IPS-18c (cell line): ENCODE results near the gene DERA.
"Not testable (repeated sequence)": the region's sequence is repeated elsewhere in the genome, so short reads cannot be mapped to it uniquely, and the experiment has no call there.

Source experiments
- H3K4me3 ChIP-seq: 2 replicates; pipeline ENCODE4 v1.7.0; 2013; ENCODE audit warnings: low read depth, mild to moderate bottlenecking, low read length, moderate library complexity; ENCODE audit not compliant: insufficient read depth
- H3K9me3 ChIP-seq: one replicate; pipeline ENCODE4 v1.6.1; 2013; ENCODE audit warnings: mild to moderate bottlenecking, low read length, moderate library complexity; ENCODE audit not compliant: control insufficient read depth, insufficient read depth

The DERA gene

GRCh38 chr12:15939111-15939510, 28.0 kb downstream of the DERA start:
- H3K4me3 ChIP-seq, result no peak overlapping the region

DNA sequence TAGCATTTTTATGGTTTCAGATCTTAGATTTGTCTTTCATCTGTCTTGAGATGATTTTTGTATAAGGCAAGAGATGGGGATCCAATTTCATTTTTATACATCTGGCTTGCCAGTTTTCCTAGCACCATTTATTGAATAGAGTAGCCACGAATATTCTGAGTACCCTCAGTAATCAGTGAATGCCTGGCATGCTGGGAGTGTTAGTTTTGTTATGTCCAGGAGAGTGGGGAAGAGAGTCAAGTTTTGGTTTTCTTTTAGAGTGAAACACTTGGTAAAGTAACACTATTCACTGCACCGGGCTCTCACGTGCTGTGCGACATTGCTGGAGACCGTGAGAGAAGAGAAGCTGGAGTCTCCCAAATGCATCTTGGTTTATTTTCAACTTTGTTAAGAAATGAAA, 31.3 kb downstream of the DERA start:
- H3K9me3 ChIP-seq, result no peaks in the 10 kb centered on the region

More at GRCh38 chr12:15939111-15939510, 28.0 kb downstream of the DERA start:
- H3K9me3 ChIP-seq, result no peaks in the 10 kb centered on the region

GRCh38 chr12:15943519-15943918, 32.4 kb downstream of the DERA start:
- H3K4me3 ChIP-seq, H3K9me3 ChIP-seq: not testable (repeated sequence)

More for the DNA sequence above, 31.3 kb downstream of the DERA start:
- no peak overlapping the region for H3K4me3 ChIP-seq

GRCh38 chr12:15948461-15948860, 37.3 kb downstream of the DERA start:
- not testable (repeated sequence) for H3K4me3 ChIP-seq, H3K9me3 ChIP-seq

GRCh38 chr12:15955281-15955680, 44.1 kb downstream of the DERA start:
- Histone ChIP-seq H3K4me3 (no peak overlapping the region), H3K9me3 (no peaks in the 10 kb centered on the region)

DNA sequence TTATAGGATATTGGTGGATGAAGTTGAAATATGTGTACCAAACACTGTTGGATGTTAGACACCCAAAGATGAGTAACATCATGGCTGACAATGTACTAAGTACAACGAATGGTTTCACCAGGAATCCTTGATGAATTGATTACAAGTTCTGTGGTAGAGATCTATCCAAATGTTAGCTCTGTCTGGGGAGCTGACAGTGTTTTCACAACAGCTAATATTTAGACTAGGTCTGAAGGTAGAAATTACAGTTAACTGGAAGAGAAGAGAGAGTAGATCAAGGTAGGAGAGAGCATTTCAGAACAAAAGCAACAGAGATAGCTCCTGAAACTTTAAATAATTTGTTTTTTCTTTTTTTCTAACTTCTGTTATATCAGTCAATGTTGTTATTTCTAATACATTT, 44.9 kb downstream of the DERA start:
- no peaks in the 10 kb centered on the region for H3K9me3 ChIP-seq
- no peak overlapping the region for H3K4me3 ChIP-seq

DNA sequence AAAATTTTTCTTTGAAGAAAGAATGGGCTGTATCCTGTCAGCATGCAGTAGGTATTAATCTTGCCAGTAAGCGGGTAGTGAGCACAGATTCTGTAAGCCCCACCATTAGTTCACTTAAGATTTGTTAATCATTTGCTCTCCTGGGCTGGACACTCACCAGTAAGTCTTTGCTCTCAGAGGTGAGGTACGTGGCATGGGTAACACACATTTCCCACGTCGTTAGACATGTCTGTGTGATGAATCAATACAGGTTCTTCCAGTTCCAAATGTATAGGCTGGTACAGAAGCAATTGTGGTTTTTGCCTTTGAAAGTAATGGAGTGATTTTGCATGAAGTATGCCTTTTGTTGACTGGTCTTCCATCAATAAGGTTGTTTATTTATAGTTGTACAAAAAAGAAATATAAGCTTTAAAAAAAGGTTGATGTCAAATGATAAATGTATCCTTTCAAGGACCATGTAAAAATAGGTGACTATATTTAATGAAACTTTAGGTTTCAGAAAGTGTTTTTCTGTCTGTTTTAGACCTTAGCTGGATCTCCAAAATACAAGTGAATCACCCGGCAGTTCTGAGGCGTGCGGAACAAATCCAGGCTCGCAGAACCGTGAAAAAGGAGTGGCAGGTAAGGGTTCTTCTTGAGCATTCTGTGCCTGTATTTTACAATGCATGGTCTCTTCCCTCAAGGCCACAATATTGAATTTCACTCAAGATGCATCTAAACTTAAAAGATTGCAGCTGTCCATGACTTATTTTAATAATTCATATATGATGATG, 45.5 kb downstream of the DERA start:
- Histone ChIP-seq H3K4me3 (no peak overlapping the region), H3K9me3 (no peaks in the 10 kb centered on the region)

DNA sequence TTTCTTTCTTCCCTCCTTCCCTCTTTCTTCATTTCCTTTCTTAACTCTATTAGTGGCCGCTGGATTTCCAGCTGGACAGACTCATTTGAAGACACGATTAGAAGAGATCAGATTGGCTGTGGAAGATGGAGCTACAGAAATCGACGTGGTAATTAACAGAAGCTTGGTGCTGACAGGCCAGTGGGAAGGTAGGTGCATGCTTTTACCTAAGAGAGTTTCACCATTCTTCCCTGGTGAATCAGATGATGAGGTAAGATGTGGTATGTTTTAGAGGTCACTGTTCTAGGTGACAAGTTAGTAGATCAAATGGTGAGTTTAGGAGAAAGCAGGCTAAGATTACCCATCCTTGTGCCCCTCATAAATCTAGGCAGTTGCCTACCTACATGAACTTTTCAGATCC, 51.6 kb downstream of the DERA start:
- Histone ChIP-seq H3K9me3 (no peaks in the 10 kb centered on the region), H3K4me3 (no peak overlapping the region)

GRCh38 chr12:15963271-15963670, 52.1 kb downstream of the DERA start:
- H3K9me3 ChIP-seq, result no peaks in the 10 kb centered on the region
- H3K4me3 ChIP-seq, result no peak overlapping the region

DNA sequence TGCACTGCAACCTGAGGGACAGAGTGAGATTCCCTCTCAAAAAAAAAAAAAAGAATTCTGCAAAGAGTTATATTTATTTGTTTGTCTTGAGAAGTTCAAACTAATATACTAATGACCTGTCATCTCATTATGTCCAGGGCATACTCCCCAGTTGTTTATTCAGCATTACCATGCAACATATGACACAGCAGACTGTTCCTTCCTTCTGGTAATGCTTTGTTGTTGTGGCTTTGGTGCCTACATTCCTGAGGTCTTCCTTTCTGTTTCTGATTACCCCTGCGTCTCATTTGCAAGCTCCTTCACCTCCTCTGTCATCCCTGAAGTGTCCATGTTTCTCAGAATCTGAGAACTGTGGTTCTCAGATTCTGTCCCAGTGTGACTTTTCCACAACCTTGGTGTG, 55.3 kb downstream of the DERA start:
- no peaks in the 10 kb centered on the region for H3K9me3 ChIP-seq
- no peak overlapping the region for H3K4me3 ChIP-seq

GRCh38 chr12:15967053-15967452, 55.9 kb downstream of the DERA start:
- not testable (repeated sequence) for H3K9me3 ChIP-seq, H3K4me3 ChIP-seq

GRCh38 chr12:15971211-15971610, 60.1 kb downstream of the DERA start:
- no peaks in the 10 kb centered on the region for H3K9me3 ChIP-seq

GRCh38 chr12:15972894-15973293, 61.8 kb downstream of the DERA start:
- H3K9me3 ChIP-seq, result no peaks in the 10 kb centered on the region

More at GRCh38 chr12:15971211-15971610, 60.1 kb downstream of the DERA start:
- no peak overlapping the region for H3K4me3 ChIP-seq

DNA sequence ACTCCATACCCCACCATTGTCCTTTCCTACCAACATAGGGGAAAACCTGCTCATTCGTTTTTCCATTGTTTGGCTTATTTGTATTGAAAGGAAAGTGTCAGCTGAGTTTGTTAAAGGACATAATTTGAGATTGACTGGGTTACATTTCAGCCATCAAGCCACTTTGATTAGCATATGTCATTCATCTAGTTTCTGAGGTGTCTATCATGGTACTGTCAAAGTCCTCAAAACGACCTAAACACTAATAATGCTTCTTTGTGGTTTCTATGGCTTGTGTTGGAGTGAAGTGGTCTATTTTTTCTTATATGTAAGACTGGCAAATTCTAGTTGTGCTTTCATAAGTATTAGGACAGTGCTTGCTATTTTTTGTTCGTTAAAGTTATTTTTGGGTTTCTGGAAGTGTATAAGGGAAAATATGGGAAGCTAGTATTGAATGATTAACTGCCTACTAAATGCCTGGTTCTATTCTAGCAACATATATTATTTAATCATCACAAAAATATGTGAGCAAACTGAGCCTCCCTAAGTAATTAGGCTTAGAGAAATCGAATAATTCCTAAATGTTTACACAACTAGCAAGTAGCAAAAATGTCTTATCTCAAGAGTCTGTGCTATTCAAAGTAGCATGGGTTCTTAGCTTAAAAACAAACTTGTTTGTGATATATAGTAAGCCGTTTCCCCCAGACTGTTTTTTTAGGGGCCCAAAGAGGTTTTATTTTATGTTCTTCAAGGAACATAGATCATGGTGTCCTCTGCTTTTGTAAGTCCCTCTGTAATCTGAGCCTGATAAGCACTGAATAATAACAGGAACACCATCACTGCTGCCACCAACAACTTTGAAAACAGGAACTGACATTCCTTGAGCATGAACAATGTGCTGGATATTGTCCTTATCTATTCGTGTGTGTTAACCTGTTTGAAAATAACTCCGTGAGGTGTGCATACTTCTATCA, 67.1 kb downstream of the DERA start:
- Histone ChIP-seq H3K4me3 (no peak overlapping the region), H3K9me3 (no peaks in the 10 kb centered on the region)

More at GRCh38 chr12:15972894-15973293, 61.8 kb downstream of the DERA start:
- no peak overlapping the region for H3K4me3 ChIP-seq

DNA sequence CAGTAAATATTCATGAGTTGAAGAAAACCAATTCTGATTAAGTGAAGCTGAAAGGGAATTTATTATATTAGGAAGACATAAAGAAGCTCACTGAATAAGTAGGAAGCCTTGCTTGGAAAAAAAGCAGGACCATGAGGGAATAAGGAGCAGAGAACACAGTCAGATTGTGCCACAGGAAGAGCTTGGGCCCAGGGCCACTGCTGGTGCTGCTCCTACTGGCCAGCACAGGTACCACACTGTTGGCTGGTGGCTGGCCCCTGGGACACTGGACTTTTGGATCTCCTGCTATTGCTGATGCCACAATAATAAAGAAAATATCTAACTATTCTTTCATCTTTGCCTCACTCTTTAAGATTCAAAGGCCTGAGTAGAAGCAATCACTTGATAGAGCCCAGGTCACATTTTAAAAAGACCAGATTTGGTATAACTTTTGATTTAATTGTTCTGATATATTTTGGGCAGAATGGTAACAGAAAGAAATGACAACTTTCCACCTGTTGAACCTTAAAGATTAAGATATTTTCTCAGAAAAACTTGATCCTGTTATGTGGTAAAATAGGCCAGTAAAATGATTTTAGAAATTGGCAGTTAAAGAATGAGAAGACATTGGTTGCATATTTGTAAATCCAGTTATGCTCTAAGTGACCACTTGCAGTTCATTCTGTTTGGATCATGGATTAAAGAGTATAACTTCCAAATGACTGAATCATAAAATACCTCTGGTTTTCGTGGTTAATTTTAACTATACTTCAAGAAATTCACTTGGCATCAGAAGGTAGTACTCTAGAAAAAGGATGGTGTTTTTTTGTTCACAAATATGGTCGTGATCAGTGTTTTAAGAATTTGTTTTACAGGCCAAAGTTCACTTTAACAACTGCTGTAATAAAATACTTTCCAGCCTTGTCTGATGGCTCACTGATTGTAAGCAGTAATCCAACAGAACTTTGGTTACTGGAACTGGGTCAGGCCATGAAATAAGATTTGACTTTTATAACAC, 68.3 kb downstream of the DERA start:
- no peaks in the 10 kb centered on the region for H3K9me3 ChIP-seq
- H3K4me3 ChIP-seq, result no peak overlapping the region

DNA sequence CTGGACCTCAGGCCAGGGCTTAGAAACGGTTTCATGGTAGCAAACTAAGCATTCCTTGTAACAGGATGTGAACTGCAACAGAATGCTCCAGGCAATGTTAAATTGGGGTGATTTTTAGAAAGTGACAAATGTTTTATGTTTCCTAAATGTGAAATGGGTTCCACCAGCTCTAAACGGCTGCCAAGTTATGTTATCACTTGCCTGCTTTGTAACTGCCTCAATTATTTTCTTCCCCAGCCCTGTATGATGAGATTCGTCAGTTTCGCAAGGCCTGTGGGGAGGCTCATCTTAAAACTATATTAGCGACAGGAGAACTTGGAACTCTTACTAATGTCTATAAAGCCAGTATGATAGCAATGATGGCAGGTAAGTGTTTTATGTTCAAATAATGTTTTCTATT, 70.9 kb downstream of the DERA start:
- H3K4me3 ChIP-seq, result no peak overlapping the region

GRCh38 chr12:15982471-15982870, 71.3 kb downstream of the DERA start:
- Histone ChIP-seq H3K9me3 (no peaks in the 10 kb centered on the region), H3K4me3 (no peak overlapping the region)

More for the DNA sequence above, 70.9 kb downstream of the DERA start:
- H3K9me3 ChIP-seq, result no peaks in the 10 kb centered on the region
